Left hindlimb (tissue), 1 donor: ENCODE measurements around the gene MEX3A.
A peak's percentile ranks its signal among the peaks of the same experiment; 100 is the strongest.
"Not testable (repeated sequence)": the region's sequence is repeated elsewhere in the genome, so short reads cannot be mapped to it uniquely, and the experiment has no call there.

ENCODE experiments used
- DNase-seq: peaks from one replicate; pipeline ENCODE4 v3.0.0-alpha.2; 2018

The MEX3A gene

DNA sequence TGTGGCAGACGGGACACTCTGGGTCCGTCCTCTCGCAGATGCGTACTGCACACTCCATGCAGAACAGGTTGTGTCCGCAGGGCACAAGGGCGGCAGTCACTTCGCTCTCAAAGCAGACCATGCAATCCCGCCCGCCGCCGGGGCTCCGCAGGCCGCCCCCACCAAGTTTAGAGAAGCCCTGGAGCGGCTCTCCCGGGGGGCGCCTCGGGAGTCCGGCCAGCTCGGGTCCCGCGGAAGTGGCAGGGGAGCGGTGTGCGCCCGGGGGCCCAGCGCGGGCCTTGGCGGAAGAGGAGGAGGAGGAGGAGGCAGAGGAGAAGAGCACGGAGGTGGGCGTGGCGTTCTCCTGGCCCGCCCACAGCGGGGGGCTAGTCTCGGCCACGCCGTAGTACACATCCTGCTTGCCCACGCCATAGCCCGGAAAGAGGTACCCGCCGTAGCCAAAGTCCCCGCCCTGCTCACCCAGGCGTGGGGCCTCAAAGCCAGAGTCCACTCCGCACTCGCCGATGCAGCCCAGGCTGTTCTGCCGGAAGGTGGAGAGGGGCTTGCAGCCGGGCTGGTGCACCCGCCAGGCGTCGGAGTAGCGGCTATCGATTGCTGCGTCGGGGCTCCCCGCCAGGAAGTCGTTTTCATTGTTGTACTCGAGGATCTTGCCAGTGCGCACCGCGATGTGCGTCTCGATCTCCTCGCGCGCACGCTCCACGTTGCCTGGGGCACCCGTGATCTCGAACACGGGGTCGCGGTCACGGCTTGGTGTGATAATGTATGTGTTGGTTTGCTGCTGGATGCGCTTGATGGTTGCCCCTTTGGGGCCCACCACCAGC, 5.4 kb downstream of the MEX3A start:
- DNase-seq = peak; percentile 68

DNA sequence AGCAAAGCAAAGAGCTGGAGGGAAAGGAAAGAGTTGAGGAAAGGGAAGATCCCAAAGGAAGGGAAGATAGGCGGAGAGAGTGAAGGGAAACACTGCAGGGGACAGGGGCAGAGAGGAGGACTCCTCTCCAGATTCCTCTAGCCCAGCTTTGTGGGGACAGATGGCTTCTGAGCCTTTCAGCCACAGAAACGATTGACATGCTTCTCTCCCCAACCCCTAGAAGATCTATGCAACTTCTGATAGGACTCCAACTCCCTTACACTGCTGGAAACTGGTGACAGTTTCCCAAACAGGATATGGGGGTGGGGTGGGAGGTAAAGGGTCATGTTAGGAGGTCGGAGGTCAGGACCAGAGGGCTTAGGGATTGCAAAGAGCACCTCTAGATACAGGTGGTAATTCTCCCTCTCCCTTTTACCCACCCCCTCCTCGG, 6.5 kb downstream of the MEX3A start:
- no peak for DNase-seq

DNA sequence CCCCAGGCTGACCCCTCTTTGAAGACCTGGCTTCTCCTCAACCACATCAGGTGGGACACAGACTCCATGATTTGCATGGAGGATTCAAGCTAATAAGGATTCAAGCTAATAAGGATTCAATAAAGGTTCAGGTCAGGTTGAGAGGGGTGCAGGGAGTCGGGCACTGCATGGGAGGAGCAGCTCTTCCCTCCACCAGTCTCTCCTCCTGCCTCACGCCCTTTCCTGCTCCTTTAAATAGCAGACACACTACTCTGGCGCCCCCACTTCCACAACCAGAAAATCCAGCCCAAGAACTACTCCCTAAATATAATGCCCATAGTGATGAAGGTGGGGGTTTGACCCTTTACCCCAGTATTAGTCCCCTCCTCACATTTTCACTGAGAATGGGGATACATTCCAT, 7.1 kb downstream of the MEX3A start:
- no peak for DNase-seq

DNA sequence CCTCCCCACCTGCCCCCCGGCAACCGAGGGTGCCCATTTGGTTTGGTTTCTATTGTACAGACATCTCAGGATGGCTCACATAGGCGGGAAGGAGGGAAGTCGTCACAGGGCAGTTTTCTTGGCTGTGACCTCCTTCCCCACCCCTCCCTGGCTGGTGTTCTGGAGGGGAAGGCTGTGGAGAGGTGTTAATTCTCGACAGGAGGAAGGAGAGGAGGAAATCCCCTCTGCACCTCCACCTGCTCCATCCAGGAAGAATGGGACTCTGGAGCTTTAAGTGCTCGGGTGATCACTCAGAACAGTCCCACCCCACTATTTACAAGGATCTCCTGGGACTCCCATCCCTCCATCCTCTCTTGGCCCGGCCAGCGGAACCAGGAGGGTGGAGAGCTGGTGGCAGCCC, 7.6 kb downstream of the MEX3A start:
- no peak for DNase-seq

DNA sequence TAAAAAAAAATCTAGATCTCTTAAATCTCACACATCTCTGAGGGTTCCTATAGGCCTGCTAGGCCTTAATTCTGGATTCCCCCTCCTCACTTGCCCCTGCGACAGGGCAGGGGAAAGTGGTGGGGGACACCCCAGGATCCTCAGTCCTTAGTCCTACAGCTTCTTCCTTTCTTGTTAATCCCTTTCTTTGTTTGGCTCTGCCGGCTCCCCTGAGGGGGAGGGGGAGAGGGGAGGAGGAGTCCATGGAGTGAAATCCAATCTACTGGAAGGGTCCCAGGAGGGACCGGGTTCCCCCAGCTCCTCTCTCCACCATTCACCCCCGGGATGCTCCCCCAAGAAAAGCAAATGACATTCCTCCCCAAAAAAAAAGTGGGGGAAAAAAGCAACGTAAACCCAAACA, 8.5 kb downstream of the MEX3A start:
- DNase-seq = no peak

DNA sequence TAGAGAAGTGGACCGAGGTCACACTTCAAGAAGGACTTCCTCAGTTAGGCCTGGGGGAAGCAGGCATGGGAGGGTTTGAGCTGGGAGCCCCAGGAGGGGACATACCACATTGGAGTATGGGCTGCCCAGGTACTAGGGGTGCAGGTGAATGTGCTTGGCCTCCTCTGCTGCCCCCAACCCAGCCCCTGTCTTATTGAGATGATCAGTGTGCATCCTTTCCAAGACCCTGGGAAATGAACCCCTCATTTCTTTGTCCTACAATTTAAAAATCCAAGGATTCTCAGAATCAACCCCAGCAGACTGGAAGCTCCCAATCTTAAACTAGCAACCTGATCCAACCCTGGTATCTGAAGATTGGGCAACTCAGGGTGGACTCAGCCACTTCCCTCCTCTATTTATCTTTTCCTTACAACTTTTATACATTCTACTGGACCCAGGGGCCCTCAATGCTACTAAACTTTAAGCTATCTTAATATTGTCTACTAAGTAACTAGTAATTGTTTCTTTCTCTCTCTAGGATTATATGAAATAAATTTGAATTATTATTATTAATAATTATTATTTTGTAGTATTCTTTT, 9.1 kb downstream of the MEX3A start:
- no peak for DNase-seq

DNA sequence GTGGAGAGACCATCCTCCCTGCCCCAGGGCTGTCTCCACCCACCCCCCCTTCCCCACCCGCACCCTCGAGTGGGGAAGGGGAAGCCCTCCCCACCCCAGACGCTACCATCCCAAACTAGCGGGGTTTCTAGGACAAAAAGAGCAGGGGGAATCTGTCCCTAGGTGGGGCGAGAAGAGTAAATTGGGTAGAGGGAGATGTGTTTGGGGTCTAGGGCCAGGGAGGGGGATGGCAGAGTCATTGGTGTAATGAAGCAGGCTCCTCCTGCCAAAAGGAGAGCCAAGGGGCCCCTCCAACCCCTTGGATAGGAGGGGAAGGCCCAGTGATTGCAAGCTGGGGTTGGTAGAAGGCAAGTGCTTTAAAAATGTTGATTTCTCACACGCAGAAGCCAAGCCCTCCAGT, 10.0 kb downstream of the MEX3A start:
- DNase-seq = no peak

DNA sequence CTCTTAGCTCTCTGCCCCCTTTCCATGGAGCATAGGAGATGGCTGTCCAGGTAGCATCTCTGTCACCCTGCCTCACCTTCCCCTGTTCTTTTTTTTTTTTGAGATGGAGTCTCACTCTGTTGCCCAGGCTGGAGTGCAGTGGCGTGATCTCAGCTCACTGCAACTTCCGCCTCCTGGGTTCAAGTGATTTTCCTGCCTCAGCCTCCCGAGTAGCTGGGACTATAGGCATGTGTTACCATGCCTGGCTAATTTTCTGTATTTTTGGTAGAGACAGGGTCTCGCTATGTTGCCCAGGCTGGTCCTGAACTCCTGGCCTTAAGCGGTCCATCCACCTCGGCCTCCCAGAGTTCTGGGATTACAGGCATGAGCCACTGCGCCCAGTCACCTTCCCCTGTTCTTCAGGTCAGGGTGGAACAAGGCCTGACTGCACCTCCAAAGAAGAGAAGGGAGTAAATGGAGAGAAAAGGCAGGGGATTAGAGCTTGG, 10.9 kb downstream of the MEX3A start:
- DNase-seq = not testable (repeated sequence)

DNA sequence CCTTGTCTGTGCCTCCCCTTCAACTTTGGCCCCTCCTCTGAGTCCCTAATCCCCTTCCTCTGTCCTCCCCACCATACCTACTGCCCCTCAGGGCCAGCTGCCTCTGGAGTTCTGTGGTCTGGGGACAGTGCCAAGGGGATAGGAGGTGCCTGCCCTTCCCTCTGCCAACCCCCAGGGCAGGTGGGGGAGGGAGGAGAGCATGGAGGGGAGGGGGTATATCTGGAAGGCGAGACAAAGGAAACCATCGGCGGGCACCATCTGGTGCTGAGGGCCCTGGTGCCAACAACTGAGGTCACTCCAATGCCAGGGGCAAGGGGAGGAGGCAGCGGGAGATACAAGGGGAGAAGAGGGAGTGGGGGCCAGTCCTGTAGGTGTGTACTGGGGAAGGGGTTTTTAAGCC, 11.7 kb downstream of the MEX3A start:
- DNase-seq = peak; percentile 54

DNA sequence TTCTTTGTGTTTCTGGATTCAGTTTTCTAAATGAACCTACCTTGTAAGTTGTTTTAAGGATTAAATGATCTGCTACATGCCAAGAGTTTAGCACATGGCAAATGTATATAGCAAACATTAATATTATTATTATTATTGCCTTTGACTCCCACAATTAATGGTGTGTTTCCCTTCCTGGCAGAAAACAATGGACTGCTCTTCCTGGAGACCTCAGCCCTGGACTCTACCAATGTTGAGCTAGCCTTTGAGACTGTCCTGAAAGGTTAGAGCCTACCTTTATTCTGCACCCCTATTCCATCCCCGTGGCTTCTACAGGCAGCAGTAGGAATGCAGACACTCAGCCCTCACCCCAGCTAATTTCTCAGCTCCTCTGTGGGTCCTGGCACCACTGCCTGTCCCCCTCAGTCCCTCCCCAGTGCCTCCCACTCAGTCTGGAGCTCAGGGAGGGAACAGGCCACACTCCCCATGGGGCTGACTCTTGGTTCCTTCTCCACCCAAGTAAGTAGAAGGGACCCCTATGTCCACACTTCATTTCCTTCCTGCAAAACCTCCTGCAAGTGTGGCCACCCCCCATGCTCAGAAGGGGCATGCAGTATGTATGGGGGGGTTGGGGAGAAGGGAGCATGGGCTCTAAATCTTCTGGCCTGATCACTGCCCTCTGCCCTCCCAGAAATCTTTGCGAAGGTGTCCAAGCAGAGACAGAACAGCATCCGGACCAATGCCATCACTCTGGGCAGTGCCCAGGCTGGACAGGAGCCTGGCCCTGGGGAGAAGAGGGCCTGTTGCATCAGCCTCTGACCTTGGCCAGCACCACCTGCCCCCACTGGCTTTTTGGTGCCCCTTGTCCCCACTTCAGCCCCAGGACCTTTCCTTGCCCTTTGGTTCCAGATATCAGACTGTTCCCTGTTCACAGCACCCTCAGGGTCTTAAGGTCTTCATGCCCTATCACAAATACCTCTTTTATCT, 12.5 kb downstream of the MEX3A start:
- DNase-seq = peak; percentile 19

DNA sequence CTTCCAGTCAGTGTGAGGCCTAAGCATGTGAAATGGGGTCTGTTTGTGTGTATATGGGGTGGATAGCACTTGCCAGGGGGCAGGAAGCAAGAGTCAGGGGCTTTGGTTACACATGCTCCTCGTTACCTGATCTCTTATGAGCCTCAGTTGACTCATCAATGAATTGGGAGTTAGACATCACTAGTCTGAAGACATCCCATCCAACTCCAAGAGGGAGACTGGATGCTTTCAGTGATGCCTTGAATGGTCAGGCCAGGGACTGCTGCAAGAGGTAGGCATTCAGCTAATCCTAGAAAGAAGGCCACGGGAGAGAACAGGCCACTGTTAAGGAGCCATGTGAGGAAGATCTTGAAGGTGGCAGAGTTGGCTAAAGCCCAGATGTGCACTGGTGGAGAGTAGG, 15.0 kb downstream of the MEX3A start:
- no peak for DNase-seq

DNA sequence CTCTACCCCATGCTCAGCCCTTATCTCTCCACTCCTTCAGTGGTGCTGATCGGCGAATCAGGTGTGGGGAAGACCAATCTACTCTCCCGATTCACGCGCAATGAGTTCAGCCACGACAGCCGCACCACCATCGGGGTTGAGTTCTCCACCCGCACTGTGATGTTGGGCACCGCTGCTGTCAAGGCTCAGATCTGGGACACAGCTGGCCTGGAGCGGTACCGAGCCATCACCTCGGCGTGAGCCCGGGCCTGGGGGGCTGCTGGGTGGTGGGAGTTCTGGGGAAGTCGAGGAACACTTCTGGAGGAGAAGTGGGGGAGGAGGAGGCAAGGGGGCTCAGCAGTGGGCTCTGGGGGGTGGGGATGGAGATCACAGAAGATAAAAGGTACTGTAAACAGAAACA, 16.4 kb downstream of the MEX3A start:
- DNase-seq = no peak

DNA sequence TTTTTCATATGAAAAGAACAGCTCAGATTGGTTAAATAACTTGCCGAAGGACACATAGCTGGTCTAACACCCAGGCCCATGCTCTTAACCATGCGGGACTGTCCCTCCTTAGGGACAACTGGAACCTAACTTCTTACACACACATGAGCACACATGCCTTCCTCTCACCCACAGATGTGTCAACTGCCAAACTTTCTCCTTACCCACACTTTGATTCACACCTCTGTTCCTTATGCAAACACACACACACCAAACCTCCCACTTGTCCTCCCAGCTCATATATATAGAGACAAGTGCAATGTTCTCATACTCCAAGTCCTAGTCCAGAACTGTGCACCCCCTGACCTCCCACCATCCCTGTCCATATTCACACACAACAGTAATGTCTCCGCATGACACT, 17.1 kb downstream of the MEX3A start:
- DNase-seq = no peak

DNA sequence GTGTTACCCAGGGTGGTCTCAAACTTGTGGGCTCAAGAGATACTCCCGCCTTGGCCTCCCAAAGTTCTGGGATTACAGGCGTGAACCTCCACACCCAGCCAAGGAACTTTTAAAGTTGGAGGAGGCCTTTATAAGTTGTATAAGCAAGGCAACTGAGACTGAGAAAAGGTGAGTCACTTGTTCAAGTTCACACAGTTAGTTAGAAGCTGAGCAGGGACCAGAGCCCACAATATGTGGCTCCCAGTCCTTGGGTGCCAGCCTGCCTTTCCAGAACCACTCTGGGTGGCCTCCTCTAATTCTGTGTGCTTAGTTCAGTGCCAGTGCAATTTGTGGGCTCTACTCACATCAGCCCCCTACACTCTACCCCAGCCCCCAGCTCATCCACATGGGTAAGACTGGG, 17.6 kb downstream of the MEX3A start:
- DNase-seq = no peak

DNA sequence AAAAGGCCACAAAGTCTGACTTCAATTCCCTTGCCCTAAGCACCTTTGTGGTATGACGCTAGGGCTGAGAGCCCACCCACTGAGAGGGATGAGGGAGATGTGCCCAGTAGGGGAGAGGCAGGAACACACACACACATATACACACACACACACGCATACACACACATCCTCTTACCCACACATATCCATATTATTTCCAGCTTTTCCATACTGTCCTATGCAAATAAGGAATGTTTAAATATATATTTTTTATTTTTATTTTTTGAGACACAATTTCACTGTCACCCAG, 18.3 kb downstream of the MEX3A start:
- peak; percentile 23 for DNase-seq

DNA sequence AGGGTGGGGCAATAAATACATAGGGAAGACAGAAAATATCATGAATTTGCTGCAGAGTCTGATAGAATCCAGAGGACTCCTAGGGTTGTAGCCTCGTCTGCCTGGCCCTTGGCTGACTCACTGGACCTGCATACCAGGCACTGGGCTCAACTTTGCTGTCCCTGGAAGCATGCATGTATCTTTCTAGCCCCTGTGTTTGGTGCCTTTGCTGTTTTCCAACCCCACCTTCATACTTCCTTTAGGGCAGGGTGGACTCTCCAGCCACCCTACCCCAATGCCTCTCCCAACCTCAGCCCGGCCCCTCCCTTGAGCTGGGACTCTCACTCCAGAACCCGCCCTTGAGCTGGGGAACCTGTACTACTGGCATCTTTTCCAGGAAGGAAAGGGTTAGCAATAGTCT, 20.1 kb downstream of the MEX3A start:
- DNase-seq = peak; percentile 10

DNA sequence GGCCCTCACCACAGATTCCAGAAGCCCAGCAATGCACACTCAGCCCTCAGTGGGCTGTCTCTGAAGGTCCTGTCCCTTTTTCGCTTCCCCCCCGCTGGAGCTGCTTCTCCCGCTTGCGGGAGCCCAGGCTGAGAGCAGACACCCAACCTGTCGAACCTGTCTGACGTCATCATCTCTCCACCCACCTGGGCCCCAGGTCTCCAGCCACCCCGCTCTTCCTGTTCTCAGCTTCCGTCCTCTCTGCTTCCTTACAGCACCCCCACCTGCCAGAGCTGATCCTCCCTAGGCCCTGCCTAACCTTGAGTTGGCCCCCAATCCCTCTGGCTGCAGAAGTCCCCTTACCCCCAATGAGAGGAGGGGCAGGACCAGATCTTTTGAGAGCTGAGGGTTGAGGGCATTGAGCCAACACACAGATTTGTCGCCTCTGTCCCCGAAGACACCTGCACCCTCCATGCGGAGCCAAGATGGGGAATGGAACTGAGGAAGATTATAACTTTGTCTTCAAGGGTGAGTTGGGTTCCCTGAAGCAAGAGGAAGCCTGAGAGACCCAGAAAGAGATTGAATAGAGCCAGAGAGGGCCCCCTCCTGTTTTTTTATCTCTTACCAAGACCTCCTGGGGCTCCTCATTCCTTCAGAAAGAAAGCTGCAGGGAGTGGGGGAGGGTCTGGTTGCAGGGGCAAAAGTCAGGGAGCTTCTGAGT, 21.2 kb downstream of the MEX3A start, which contains the start of gene RAB25:
RAB25 (plus strand) TSS at position 224 of the 700 bp plus-strand sequence; CDS start at position 465, 241 bp downstream.
- DNase-seq = peak; percentile 13

DNA sequence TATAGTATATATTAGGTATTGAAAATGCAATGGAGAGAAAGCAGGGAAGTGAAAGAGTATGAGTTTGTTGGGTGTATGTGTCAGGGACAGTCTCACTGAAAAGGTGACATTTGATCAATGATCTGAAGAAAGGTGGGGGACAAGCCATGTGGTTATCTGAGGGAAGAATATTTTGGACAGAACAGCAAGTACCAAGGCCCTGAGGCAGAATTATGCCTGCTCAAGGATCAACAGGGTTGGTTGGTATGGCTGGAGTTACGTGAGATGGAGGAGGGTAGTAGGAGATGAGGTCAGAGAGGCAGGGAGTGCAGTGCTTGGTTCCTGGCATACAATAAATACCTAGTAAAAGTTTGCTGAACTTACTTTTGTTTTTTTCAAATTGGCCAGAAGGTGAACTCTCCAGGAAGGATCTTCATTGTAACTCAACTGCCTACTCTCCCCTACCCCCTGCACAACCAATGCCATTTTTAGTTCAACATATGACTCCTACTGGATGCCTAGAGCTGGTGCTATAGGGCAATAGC, 25.9 kb downstream of the MEX3A start:
- no peak for DNase-seq

DNA sequence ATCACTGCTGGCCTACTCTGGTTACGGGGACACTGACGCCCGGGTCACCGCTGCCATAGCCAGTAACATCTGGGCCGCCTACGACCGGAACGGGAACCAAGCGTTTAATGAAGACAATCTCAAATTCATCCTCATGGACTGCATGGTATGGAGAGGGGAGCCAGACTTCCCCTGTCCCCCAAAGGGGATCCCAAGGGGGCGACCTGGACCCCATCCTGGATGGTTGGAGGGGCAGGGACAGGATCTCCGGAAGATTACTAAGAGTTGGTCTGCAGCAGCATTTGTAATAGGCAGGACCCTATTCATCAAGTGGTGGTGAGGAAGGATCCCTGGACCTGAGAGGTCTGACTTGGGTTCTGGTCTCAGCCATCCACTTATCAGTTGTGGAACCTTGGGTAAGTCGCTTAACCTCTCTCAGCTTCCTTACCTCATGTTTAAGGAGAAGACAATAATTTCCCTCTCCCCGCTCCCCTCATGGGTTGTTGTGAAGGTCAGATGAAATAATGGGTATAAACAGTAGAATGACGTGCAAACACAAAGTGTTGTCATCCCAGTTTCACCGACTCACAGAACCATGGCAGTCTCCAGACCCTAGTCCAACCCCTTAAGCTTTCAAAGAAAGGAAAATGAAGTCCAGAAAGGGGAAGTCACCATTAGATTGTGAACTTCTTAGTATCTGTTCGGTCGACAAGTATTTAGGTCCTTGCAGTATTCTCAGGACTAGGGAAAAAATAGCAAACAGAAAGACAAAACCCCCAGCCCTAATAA, 26.8 kb downstream of the MEX3A start:
- no peak for DNase-seq

DNA sequence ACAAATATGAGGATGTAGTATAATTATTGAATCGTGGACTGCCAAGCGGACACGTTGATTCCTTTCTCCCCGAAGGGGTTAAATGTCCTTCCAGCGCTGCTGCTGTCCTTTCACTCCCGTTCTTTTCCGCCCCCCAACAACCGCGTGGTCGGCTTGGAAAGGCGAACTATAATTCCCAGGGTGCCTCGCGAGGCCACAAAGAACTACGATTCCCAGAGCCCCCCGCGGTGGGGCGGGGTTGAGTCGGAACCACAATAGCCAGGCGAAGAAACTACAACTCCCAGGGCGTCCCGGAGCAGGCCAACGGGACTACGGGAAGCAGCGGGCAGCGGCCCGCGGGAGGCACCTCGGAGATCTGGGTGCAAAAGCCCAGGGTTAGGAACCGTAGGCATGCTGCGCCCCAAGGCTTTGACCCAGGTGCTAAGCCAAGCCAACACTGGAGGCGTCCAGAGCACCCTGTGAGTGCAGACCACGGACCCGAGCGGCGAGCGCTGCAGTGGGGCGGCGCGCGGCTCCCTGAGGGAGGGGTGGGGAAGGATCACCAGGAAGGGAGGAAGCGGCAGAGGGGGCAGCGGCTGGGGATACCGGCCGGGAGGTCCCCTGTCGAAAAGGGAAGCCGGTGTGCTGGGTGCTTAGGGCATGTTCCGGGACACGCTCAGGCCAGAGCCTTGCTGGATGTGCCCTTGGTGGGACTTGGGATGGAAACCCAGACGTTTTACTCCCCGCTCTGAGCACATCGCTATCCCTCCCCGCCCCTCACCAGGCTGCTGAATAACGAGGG, 27.6 kb downstream of the MEX3A start, which contains the start of gene LAMTOR2:
LAMTOR2 (plus strand) TSS at position 283 of the 781 bp plus-strand sequence; CDS start at position 391, 108 bp downstream.
- DNase-seq = peak; percentile 99
